Forelimb muscle (tissue), 1 donor: ENCODE results near the gene SLC9A9. TPM values are rescaled to one million over a fixed set of nuclear protein-coding genes. Genes with fewer than 3 reads are reported as not detected.

ENCODE experiments used
- DNase-seq: peaks from one replicate; pipeline ENCODE4 v3.0.0-alpha.2; 2013; ENCODE audit warnings: low read depth
- polyA plus RNA-seq: library from polyadenylated mRNA; unstranded; fragments of 120-200 nt; gene quantifications from one replicate; pipeline ENCODE4 v1.2.1, GENCODE V29; 2013; ENCODE audit not compliant: insufficient read length

SLC9A9 gene
- polyA plus RNA-seq, 1 donor: 10.0 TPM

DNA sequence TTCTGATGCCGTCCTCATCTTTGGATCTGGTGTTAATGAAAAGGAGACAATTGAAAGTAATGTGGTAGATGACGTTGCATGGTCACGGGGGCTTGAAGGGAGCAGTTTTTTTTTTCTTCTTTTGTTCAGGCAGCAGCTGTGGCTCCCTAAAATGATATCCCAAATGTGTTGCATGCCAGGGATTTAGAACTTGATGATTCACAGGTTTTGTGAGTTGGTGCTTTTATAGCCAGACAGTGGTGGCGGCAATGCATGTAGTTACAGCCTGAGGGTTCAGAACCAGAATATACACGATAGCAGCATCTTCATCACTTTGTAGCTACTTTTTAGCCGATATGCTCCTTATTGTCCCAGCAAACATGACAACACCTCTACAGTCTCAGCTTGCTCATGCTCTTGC lies 595.3 kb downstream of the SLC9A9 start:
- DNase-seq: no peak

DNA sequence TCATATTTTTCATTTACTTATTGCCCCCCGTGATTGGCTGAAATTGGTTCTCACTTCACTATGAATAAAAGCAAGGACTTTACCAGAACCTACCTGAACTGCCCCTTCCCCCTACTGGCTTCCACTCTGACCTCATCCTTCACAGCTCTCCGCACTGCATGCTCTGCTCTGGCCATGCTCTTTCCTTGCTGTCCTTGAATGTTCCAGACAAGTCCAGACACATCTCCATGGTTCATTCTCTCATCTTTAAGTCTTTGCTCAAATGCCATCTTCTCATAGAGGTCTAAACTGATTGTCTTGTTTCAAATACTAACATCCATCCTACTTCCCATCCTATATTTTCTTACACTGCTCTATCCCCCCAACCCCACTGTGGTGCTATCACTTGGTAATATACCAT lies 599.3 kb downstream of the SLC9A9 start:
- no peak for DNase-seq

DNA sequence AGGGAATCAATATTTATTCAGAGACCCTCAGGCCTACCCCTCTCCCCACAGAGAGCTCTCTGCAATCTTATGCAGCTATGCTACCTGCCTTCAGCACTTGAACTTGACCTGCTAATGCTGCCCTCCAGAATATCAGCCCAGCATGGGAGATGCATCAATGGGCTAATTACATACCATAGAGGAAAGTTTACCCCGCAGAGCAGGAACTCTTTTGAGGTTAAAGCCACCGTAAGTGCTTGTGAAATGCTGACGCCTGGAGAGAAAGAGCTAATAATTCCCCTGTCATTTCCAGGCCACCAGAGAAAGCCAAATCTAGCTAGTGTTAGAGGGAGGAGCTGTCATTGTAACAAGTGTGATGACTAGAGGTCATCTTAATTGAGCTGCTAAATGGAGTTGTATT lies 601.2 kb downstream of the SLC9A9 start:
- no peak for DNase-seq

DNA sequence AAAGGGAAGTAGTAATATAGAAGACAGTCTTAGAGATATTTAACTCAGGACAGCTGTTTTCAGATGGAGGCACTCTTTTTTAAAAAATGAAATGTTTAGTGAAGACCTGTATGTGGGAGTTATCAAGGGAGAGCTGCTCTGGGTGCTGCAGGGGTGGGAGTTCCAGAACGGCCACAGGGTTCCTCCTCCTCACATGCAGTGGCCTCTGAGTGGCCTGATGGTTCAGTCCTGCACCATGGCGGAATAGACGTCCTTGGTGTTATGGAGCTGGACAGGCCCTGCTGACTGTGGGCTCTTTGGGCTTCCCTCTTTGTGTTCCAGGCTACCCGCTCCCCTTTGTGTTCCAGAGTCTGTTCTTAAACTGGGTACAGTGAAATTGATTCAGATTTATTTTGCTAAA lies 602.6 kb downstream of the SLC9A9 start:
- no peak for DNase-seq

DNA sequence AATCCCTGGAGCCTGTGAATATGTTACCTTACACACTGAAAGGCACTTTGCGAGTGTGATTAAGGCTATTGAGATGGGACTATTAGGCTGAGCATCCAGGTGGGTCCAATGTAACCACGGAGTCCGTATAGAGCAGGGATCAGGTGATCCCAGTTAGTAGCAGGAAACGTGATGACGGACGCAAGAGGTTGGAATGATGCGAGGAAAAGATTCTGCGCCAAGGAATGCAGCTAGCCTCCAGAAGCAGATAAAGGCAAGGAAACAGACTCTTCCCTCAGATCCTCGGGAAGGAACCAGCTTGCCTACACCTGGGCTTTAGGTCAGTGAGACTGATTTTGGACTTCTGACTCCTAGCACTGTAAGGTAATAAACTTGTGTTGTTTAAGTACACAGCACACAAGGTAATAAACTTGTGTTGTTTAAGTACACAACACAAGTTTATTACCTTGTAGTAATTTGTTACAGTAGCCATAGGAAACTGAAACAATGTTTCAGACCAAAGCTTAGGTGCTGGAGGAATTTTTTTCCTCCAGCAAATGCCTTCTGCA lies 603.7 kb downstream of the SLC9A9 start:
- DNase-seq: no peak

DNA sequence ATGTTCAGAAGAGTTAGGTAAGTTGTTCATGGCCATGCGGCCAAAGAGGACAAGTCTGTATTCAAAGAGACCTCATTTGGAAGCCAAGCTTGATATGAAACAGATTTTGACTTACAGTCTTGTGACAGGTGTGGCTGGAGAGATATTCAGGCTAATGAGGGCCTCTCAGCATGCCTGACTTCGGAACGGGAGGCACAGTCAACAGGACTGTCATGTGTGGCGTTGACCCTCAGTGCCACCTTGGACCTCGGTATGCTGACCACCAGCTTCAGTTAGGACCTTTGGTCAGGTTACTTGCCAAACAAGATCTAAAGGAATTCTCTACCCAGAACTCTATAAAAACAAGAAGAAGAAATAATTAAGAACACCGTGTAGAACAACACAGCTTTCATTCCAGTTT lies 604.6 kb downstream of the SLC9A9 start:
- no peak for DNase-seq

DNA sequence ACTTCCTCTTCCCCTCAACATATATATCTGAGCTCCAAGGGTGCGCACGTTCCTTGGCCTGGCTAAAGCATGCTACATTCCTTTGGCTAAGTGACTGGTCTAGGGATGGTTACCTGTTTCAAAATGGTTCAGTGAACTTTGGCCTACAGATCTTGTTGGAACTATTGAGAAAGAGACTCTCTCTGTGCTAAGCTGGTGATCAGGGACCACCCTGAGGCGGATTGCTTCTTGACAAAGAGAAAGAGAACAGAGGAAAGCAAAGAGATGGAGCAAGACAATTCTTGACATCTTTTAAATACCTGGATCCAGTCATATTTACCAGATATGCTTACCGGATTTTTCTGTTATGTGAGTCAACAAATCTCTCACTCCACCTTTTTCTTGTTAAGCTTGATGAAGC lies 605.6 kb downstream of the SLC9A9 start:
- no peak for DNase-seq

DNA sequence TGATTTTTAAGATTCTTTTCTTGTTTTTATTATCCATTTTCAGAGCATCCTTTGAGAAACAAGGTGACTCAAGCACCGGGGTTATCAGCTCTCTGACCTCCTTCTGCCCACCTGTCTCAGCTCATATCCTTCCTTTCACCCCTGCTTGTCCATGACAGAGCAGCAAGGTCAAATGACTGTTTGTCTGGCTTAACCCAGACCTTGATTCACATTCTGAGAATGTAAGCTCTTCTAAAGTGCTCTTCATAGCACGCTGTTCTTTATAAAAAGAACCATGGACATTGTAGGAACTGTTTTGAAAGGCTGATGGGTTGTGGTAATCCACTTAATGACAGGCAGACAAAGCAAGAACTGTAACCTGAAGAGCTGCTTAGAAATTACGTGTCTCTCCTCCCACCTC lies 606.2 kb downstream of the SLC9A9 start:
- DNase-seq: no peak

DNA sequence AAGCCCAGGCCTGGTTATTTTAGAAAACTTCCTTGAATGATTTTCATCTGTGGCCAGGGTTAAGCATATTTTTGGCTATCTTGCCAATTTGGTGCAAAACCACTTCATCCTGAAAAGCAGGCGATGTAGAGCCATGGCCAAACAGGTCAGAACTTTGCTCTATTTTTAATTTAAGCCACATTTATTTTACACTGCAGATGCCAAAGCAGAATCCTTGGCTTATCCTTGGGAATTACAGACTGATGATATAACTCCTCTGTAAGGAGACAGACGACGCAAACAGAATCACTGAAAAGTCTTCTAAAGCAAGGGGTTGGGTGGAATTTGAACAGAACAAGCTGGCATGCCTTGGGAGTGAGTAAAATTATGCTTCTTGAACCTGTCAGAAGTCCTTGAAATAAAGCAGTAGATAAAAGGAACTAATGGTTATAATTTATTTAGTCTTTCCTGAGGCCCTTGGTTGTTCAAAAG lies 606.8 kb downstream of the SLC9A9 start:
- DNase-seq: peak; percentile 38

DNA sequence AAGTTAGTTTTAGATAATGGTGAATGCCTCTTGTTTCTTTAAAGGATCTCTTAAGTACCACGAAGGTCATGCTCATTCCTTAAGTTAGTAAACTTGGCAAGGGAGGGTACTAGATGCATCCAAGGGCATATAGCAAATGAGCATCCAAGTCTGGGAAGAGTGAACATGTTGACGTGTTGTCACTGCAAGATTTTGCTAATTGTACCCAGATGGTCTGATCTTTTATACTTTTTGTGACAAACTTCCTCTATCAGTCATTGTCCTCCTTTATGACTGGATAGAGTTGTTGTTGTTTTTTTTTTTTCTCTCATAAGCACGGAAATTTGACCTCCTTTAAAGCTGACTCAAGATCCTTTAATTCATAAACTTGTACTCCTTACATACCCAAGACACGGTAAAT lies 607.4 kb downstream of the SLC9A9 start:
- DNase-seq: no peak

DNA sequence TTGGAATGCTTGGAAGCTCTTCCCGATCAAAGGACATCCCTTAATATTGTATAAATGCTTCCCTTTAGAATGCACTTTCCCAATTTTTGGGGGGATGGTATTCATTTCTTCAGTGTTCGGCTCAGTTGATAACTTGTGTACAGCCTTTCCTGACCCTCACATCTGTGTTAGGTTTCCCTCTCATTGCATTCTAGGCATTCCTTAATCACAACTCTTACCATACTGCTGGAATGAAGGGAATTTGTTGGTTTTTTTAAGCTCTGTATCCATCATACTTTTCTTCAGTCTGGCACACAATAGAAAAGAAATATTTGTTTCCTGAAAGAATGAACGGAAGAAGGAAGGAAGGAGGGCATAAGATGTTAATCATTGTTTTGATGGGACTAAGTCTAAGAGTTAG lies 609.2 kb downstream of the SLC9A9 start:
- no peak for DNase-seq

DNA sequence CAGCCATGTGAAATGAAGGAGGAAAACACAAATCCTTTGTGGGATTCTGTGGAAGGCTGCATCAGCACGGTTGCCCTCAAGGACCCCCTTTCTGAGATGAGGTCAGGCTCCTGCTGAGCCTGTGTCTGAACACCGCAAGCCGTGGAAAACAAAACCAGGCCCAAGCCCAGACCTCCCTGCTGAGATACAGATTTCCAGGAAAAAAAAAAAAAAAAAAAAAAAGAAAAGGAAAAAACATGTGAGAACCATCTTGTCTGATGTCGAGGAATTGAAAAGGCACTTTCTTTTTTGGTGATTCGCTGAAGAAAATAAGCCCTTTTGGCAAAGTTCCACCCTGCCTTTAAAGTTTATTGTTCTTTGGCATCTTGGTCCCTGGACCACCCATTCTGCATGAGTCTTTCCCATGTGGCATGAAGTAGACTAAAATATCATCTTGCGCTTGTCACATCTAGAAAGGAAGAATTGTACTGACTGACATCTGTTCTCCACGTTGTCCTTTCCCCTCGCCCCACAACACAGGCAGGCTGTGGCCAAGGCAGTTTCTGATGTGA lies 611.1 kb downstream of the SLC9A9 start:
- DNase-seq: no peak

DNA sequence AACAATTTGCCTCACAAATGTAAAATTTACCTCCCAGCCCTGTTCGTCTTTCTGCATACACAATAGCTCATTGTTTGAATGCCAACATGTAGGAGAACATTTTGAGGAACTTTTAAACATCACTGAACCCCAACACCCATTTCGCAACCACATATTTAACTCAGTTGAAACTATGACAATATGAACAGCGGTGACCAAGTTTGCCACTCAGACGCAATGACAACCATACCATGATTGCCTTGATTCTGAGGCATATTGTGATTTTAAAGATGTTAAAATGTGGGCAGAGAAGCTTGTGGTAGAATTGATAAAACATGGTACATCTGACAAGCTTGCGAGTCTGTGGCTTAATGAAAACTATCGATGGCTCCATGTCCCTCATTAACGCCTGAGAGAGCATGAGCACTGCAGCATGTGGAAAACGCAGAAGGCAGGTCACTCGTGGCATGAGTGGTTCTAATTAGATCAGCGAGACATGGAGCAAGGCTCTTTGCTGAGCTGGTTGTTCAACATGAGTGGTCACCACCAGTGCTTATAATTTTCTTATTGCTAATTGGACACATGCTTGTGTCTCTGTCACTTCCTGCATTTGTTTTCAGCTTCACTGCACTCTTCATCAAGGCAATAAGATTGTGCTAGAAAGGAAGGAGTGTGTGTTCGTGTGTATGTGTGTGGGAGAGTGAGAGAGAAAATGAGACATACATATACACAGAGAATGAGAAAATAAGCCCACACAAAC lies 611.9 kb downstream of the SLC9A9 start:
- no peak for DNase-seq

DNA sequence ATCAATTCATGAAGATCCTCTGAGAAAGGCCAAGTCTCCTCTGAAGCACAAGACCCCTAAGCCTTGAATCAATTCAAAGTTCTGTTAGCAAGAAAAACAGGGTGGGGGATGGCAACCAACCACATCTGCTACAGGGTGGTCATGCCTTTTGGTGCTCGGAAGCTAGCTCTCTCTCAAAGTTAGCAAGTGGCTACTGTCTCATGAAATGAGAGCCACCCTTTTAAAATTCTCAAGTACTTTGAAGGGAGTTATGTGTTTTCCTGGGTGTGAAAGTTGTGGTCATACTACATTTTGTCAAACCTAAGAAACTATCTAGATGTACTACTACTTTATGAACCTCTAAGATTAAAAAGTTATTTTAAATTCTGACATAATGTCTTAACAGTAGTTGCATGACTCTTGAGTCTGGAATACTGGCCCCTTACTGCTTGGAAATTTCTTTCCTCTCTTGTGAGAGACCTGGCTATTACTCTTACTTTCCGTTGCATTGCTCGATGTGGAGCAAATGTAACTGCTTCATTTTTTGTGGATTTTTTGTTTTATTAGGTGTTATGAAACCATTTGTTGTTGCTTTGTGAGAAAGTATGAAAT lies 612.6 kb downstream of the SLC9A9 start:
- DNase-seq: no peak

DNA sequence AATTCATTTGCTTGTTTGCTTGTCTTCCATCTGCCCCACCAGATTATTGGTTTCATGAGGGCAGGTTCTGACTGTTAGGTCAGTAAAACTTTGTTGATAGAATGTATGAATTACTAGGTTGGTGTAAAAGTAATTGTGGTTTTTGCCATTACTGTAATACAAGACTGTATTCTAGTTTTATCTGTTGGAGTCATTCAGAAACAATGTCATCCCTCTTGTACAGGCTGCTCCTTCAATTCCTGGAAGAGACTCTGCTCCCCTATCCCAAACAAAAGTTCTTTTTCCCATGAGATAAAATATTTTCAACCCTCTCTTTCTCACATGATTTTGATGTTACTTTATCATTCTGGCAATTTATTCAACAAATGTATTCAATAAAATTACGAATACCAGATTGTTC lies 613.7 kb downstream of the SLC9A9 start:
- DNase-seq: no peak

DNA sequence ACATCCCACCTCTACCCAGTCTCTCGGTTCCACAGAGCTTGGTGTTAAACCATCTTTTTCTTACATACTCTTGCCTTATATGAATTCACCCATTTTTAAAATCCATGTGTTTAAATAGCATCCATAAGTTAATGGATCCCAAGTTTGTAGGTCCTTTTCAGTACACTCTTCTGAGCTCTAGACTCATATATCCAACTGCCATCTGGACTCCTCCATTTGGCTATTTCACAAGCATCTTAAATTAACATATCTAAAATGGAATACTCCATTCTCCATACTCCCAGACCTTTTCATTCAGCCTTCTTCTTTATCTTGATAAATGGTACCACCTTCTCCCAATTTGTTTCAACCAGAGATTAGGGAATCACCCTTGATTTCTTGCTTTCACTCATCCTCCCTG lies 615.3 kb downstream of the SLC9A9 start:
- DNase-seq: no peak

DNA sequence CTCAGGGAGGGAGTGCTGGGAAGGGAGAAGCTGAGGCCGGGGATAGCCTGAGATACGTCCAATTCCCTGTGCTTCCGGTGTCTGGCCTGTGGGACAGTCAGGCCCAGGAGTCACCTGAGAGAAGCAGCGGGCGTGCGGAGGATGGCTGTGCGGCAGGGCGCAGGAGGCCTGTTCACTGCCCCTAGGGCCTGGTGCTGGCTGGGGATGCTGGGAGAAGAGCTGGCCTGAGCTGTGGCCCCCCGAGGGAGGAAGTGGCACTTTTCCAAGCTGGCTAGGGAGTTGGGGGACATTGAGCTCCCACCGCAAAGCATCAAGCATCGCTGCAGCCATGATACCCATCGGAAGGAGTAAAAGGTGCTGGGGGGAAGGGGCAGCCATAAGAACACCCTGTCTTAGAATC lies 619.9 kb downstream of the SLC9A9 start:
- no peak for DNase-seq

DNA sequence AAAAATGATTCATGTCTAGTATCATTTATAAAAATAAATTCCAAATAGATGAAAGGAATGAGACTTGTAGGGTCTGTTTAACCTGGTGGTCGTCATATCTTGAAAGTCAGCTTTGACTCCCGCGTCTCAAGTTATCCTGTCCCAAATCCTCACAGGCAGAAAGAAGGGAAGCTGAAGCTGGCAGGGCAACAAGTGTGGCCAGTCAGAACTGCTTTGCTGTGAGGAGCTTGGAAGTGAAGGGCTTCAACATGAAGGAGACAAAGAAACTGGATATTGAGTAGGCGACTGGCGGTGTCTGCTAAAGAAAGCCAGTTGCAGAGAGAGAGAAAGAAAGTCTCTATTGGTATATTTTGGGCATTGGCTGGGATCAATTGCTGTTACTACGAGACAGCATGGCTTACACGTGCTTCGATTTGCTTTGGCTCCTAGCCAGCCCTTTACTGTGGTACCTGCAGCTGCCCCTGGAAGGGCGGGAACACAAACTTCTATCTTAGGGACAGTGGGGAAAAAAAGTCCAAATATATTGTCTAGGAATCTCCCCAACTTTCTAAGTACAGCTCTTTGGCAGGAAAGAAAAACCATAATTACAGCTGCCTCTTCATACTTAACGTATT lies 621.5 kb downstream of the SLC9A9 start:
- no peak for DNase-seq

DNA sequence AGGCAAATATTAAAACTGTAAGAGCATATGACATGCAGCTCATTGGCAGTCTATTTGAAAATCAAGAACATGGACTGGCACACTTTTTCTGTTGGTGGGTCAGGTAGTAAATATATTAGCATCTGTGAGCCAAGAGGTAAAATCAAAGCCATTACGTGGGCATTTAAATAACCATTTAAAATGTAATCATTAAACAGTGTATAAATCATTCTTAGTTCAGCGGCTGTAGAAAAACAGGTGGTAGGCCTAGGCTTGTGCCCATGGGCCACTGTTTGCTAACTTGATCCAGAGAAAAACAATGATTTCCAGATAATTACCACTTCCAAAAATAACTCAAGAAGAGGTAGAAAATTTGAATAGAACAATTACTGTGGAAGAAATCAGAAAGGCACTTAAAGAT lies 623.6 kb downstream of the SLC9A9 start:
- no peak for DNase-seq

DNA sequence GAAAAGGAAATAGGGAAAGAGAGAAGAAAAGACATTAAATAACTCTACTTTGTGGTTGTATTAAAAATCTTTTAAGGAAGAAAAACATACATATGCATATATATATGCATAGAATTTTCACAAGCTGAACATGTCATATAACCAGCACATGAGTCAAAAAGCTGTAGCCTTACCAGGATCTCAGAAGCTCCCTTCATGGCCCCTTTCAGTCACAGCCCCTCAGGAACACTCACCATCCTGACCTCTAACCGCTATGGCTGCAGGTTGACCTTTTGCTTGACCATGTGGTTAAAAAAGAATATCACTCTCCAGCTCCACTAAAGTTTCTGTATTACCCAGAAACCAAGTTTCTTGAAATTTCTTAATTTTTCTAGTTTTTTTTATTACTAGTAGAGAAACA lies 625.3 kb downstream of the SLC9A9 start:
- DNase-seq: no peak

DNA sequence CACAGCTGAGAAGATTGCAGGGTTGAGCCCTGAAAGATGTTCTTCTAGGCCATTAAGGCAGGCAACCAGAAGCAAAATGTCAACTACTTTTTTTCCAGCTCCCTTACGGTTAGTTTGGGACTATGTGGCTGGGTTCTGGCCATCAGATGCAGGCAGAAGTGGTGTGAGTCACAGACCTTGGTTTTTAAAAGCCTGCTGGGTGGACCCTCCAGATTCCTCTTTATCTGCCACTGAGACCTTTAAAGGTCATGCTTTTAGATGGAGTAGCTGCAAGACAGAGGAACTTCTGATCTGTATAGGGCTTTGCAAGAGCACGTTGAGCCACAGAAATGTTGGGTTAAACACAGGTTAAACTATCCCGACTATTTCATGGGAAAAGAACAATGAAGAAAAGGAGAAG lies 625.8 kb downstream of the SLC9A9 start:
- DNase-seq: no peak

DNA sequence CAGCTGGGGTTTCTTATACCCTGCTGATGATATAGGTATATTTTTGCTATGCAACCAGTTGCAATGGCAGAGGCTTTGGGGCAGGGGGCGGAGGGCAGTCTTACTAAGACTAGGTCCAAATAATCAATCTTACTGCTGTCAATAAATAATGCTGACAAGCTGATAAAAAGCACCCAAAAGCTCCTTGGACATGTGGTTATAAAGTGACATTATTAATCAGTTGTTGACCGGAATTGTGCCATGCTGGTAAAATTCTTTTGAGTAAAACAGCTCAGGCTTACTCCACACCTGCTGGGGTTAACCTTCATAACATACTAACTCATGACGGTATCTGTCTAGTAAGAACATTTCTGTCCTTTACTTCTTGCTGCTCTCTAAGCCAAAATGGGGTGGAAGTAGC lies 626.8 kb downstream of the SLC9A9 start:
- no peak for DNase-seq

DNA sequence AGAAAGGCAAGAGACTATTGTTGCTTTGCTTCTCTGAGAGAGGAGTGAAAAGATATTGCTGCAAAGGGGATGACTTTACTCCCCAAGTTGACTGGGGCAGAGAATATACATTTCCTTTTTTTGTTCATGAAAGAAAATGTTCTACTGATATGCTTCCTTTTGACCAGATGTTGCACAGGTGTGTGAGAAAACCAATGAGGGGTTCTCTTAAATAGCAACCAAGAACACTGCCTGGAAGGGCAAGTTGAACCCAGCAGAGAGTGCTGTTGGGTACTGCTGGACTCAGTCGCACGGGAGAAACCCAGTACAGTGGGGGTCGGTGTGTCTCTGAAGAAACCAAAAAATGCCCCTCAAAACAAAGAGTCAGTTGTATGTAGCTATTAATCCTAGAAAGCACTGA lies 627.5 kb downstream of the SLC9A9 start:
- no peak for DNase-seq
